HepG2 (cell line): ENCODE data around the gene TSGA10IP. TPM values are rescaled to one million over a fixed set of nuclear protein-coding genes. Genes with fewer than 3 reads are reported as not detected.
A peak's percentile ranks its signal among the peaks of the same experiment; 100 is the strongest.

Source experiments
- ATAC-seq: fragments of 200-7000 bp; cut with Tn5 transposase; 3 replicates; pipeline ENCODE4 v1.9.1; 2020; ENCODE audit warnings: mild to moderate bottlenecking, moderate library complexity
- BruUV-seq: library from RNA; stranded (reverse); fragments of 400-500 nt; replicated peaks from 2 replicates; lab custom pipeline; 2021; lab: Mats Ljungman, UMichigan
- CTCF ChIA-PET: fragments of 300-600 bp; formaldehyde crosslinking; extraction: SDS; loops from one replicate; lab custom pipeline; 2021; ENCODE audit warnings: low total read pairs, inconsistent platforms, low intra/inter-chr PET ratio; lab: Yijun Ruan, JAX
- POLR2A ChIA-PET: fragments of 350-600 bp; sonication (Branson Sonifier 250); formaldehyde crosslinking; loops from one replicate; lab custom pipeline; 2020; ENCODE audit warnings: antibody characterized with exemption, inconsistent platforms; lab: Yijun Ruan, JAX
- DNase-seq: peaks from one replicate; pipeline ENCODE4 v3.0.0-alpha.2; 2015; ENCODE audit warnings: low spot score
- FAIRE-seq: peaks from 3 replicates; lab custom pipeline; 2011; peaks lifted over from hg19 to GRCh38; lab: Jason Lieb, UNC
- H2AFZ ChIP-seq: one replicate; pipeline ENCODE4 v1.6.1; 2011; ENCODE audit warnings: low read length, inconsistent platforms
- H3K27ac ChIP-seq: fragments of 300-600 bp; 3 replicates; pipeline ENCODE4 v1.8.0; 2011; ENCODE audit warnings: mixed run types, mild to moderate bottlenecking, mixed read lengths, low read length, inconsistent platforms; ENCODE audit not compliant: insufficient read depth; ENCODE audit errors: extremely low read length
- H3K27me3 ChIP-seq, 2 experiments: fragments of 200-600 bp in 1 of 2; 2 replicates in 1 of 2; 3 replicates in 1 of 2; pipeline versions ENCODE4 v1.6.0 to v1.8.0; 2011; ENCODE audit warnings: low read length in 2 of 2, mild to moderate bottlenecking in 2 of 2, moderate library complexity in 2 of 2, inconsistent platforms in 1 of 2; ENCODE audit not compliant: insufficient read depth in 2 of 2, control insufficient read depth in 1 of 2
- H3K36me3 ChIP-seq, 2 experiments: fragments of 200-600 bp in 1 of 2; replicated peaks in 1 of 2; 2 replicates in 1 of 2; 3 replicates in 1 of 2; pipeline versions ENCODE4 v1.5.1 to v1.8.0; 2011; ENCODE audit warnings: low read length in 2 of 2, inconsistent platforms in 1 of 2; ENCODE audit not compliant: insufficient read depth in 2 of 2, control insufficient read depth in 1 of 2
- H3K4me1 ChIP-seq: 2 replicates; pipeline ENCODE4 v1.5.1; 2012; ENCODE audit warnings: low read length, inconsistent platforms; ENCODE audit not compliant: insufficient read depth
- H3K4me2 ChIP-seq: 2 replicates; pipeline ENCODE4 v1.6.0; 2011; ENCODE audit warnings: low read depth, low read length, inconsistent platforms
- H3K4me3 ChIP-seq, 3 experiments: fragments of 200-600 bp in 1 of 3; sonication (generic), shearing (Covaris generic) in 1 of 3; replicated peaks in 1 of 3; 2 replicates each; pipeline ENCODE4 v1.5.1; 2011 to 2016; ENCODE audit warnings: low read length in 3 of 3, inconsistent platforms in 2 of 3, low read depth in 2 of 3, mild to moderate bottlenecking in 2 of 3, control low read depth in 1 of 3, mixed read lengths in 1 of 3; ENCODE audit not compliant: insufficient read depth in 1 of 3
- H3K79me2 ChIP-seq: one replicate; pipeline ENCODE4 v1.6.1; 2011; ENCODE audit warnings: low read length, inconsistent platforms; ENCODE audit not compliant: insufficient read depth
- H3K9ac ChIP-seq: 2 replicates; pipeline ENCODE4 v1.6.0; 2011; ENCODE audit warnings: mild to moderate bottlenecking, low read depth, low read length, inconsistent platforms; ENCODE audit not compliant: insufficient read depth
- H3K9me3 ChIP-seq: 2 replicates; pipeline ENCODE4 v1.5.1; 2012; ENCODE audit warnings: mild to moderate bottlenecking, low read length
- H4K20me1 ChIP-seq: 2 replicates; pipeline ENCODE4 v1.6.0; 2011; ENCODE audit warnings: inconsistent platforms, mild to moderate bottlenecking, low read length, moderate library complexity; ENCODE audit not compliant: insufficient read depth
- CEBPB ChIP-seq: IDR thresholded peaks from 2 replicates; pipeline ENCODE4 v1.6.1; 2011; ENCODE audit warnings: low read depth, low read length, improper control_type of control experiment, borderline replicate concordance
- LCORL ChIP-seq, 2 experiments: fragments of 450-650 bp in 1 of 2; sonication (generic) in 1 of 2; formaldehyde crosslinking in 1 of 2; IDR thresholded peaks; 2 replicates each; pipeline versions ENCODE4 v1.5.0 to v1.6.1; 2017 to 2020; ENCODE audit warnings: antibody characterized with exemption in 1 of 2, missing genetic modification reagents in 1 of 2
- SMYD3 ChIP-seq: sonication (generic); formaldehyde crosslinking; IDR thresholded peaks from 2 replicates; pipeline ENCODE4 v1.8.1; 2023; ENCODE audit warnings: mild to moderate bottlenecking, missing genetic modification reagents
- STAT5B ChIP-seq: sonication (generic); formaldehyde crosslinking; IDR thresholded peaks from 2 replicates; pipeline ENCODE4 v1.4.0; 2020; ENCODE audit warnings: missing genetic modification reagents
- ZEB1 ChIP-seq: IDR thresholded peaks from 2 replicates; pipeline ENCODE4 v1.6.1; 2012; ENCODE audit warnings: mild to moderate bottlenecking, low read depth, inconsistent platforms; ENCODE audit not compliant: insufficient replicate concordance
- ZMYM2 ChIP-seq: sonication (generic); formaldehyde crosslinking; IDR thresholded peaks from 2 replicates; pipeline ENCODE4 v1.8.0; 2022; ENCODE audit warnings: mild to moderate bottlenecking, missing genetic modification reagents
- ZNF12 ChIP-seq: sonication (generic); formaldehyde crosslinking; IDR thresholded peaks from 2 replicates; pipeline ENCODE4 v1.5.0; 2020; ENCODE audit warnings: missing genetic modification reagents
- ZNF230 ChIP-seq: sonication (generic); formaldehyde crosslinking; IDR thresholded peaks from 2 replicates; pipeline ENCODE4 v1.4.0; 2020; ENCODE audit warnings: mild to moderate bottlenecking, missing genetic modification reagents
- ZNF383 ChIP-seq: sonication (generic); formaldehyde crosslinking; IDR thresholded peaks from 2 replicates; pipeline ENCODE4 v1.4.0; 2020; ENCODE audit warnings: missing genetic modification reagents, mild to moderate bottlenecking, borderline replicate concordance
- WGBS: methylation state at CpG from one replicate; pipeline ENCODE4 v1.1.6; 2017; ENCODE audit warnings: low lambda C conversion rate; 5-methylcytosine and 5-hydroxymethylcytosine counted together
- in situ Hi-C: cut with HindIII; loops from 2 replicates; pipeline ENCODE4 v1.10.0; 2017; ENCODE audit warnings: low pct_unique_long_range_greater_than_20kb; ENCODE audit not compliant: extremely low pct_ligation_motif_present
- intact Hi-C: fragments of 100-400 bp; cut with micrococcal nuclease; formaldehyde crosslinking; loops from one replicate; pipeline ENCODE4 v1.10.0; 2022; ENCODE audit not compliant: unreplicated experiment
- polyA plus RNA-seq, 8 experiments: library from polyadenylated mRNA; depleted of rRNA in 3 of 8; stranded (reverse) in 7 of 8; unstranded in 1 of 8; fragments of >200 nt; fragmentation: Illumina TruSeq in 4 of 8; extraction: Trizol in 4 of 8; gene quantifications; 2 replicates each; pipeline versions ENCODE4 v1.2.1 to v1.2.3, GENCODE V29; 2011 to 2016; ENCODE audit warnings: low read depth in 4 of 8, missing spikeins in 1 of 8, mixed read lengths in 1 of 8; ENCODE audit not compliant: insufficient read depth in 1 of 8
- total RNA-seq, 5 experiments: library from RNA; depleted of rRNA; stranded (reverse); fragments of >200 nt; fragmentation: Illumina TruSeq; extraction: Trizol; gene quantifications; 2 replicates each; pipeline ENCODE4 v1.2.3, GENCODE V29; 2016; ENCODE audit warnings: low read depth in 1 of 5
- TF ChIP-seq, protein P1 (sequence below): sonication (generic); formaldehyde crosslinking; IDR thresholded peaks from 2 replicates; pipeline ENCODE4 v1.5.0; 2020; ENCODE audit warnings: missing genetic modification reagents
- TF ChIP-seq, protein P2 (sequence below): IDR thresholded peaks from 2 replicates; pipeline ENCODE4 v1.6.1; 2016; ENCODE audit warnings: missing compliant biosample characterization, missing genetic modification reagents, borderline replicate concordance
- TF ChIP-seq, protein P3 (sequence below): sonication (generic); formaldehyde crosslinking; IDR thresholded peaks from 2 replicates; pipeline ENCODE4 v1.4.0; 2020; ENCODE audit warnings: missing genetic modification reagents
- TF ChIP-seq, protein P4 (sequence below): sonication (generic); formaldehyde crosslinking; conservative IDR thresholded peaks from 2 replicates; pipeline ENCODE4 v1.4.0; 2020; ENCODE audit warnings: missing genetic modification reagents
- TF ChIP-seq, protein P5 (sequence below): sonication (generic); formaldehyde crosslinking; IDR thresholded peaks from 2 replicates; pipeline ENCODE4 v1.4.0; 2020; ENCODE audit warnings: missing genetic modification reagents, borderline replicate concordance
- TF ChIP-seq, protein P6 (sequence below): sonication (generic); formaldehyde crosslinking; IDR thresholded peaks from 2 replicates; pipeline ENCODE4 v1.4.0; 2020; ENCODE audit warnings: mild to moderate bottlenecking, missing genetic modification reagents

Gene TSGA10IP
- total and polyA plus RNA-seq, 2 of the 13 experiments (the other 11 are each of a cell fraction or from before 2014, with no cell fraction given): not detected

DNA sequence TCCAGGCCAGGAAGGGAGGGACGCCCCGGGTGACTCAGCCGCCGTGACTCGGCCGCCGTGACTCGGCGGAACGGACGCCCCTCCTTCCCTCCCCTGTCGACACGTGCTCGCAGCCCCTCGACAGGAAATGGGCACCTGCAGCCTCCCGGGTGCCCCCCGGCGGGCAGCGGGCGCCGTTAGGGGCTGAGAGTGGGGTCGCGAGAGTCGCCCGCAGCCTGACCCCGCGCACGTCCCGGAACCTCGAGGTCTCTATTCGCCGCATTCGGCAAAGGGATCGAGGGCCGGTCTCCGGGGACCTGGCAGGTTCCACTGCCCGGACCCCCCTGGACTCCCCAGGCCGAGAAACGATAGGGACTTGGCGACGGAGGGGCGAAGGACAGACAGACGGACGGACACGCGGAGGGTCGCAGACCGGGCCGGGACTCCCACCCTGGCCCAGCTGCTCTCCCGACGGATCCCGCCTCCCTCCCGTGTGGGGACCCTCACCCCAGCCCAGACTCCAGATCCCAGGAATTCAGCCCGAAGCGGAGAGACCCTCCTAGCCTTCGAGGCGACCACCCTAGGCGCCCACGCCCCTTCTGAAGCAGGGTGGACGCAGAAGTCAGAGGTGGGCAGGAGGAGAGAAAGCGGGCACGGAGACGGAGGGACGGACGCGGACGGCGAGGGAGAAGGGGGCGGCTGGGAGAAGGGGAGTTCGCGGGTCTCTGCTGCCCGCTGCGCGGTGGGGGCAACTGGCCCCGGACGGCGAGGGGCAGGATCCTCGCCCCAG is 45.7 kb upstream of the TSGA10IP start:
- Histone ChIP-seq H3K27me3 (no peaks in the 10 kb centered on the region; a peak in 1 of 5 replicates), H3K9ac (peak overlapping the region; percentile 88), H3K4me2 (peak overlapping the region; percentile 93), H3K4me3 (peak overlapping the region; percentile 84 to 89 (median 89)), H3K9me3 (no peaks in the 10 kb centered on the region), H3K36me3 (peaks cover 6 to 16% of the 10 kb centered on the region in 2 experiments; a peak in 4 of 5 replicates), H3K4me1 (peaks cover 55% of the 10 kb centered on the region), H3K27ac (peak overlapping the region; percentile 66), H3K79me2 (peaks cover 32% of the 10 kb centered on the region), H2AFZ (no peak overlapping the region), H4K20me1 (no peaks in the 10 kb centered on the region)
- intact Hi-C loops: no loop called here
- ATAC-seq (peak; percentile 55), DNase-seq (peak; percentile 58), FAIRE-seq (no peak)
- in situ Hi-C loops: no loop called here
- POLR2A ChIA-PET: interaction anchor here (1.4 to 6.2 kb wide), 9 partner anchors 9 to 187 kb away, joined by 4 to 95 read pairs (median 8); partner anchors contain the start of genes C11orf68, CCDC85B, CFL1 and FIBP
- CTCF ChIA-PET: interaction anchor here (1.2 kb wide), 1 partner anchor 11 kb away, joined by 3 read pairs; the partner anchor contains the start of gene FIBP
- WGBS: 0% methylated on average over 11 of the region's 78 CpGs
- BruUV-seq: no TSS peak
- TF ChIP-seq, protein P1, sequence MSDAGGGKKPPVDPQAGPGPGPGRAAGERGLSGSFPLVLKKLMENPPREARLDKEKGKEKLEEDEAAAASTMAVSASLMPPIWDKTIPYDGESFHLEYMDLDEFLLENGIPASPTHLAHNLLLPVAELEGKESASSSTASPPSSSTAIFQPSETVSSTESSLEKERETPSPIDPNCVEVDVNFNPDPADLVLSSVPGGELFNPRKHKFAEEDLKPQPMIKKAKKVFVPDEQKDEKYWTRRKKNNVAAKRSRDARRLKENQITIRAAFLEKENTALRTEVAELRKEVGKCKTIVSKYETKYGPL: no peak
- TF ChIP-seq SMYD3 (CRISPR knock-in tag): 0 out of 2 replicates have a peak, but pooled peaks have one; percentile 34
- no peak for TF ChIP-seq ZNF383 (CRISPR knock-in tag)
- TF ChIP-seq, protein P2, sequence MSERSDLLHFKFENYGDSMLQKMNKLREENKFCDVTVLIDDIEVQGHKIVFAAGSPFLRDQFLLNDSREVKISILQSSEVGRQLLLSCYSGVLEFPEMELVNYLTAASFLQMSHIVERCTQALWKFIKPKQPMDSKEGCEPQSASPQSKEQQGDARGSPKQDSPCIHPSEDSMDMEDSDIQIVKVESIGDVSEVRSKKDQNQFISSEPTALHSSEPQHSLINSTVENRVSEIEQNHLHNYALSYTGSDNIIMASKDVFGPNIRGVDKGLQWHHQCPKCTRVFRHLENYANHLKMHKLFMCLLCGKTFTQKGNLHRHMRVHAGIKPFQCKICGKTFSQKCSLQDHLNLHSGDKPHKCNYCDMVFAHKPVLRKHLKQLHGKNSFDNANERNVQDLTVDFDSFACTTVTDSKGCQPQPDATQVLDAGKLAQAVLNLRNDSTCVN: no peak; the same call in 1 of the 2 replicates
- TF ChIP-seq STAT5B: no peak
- no peak for TF ChIP-seq ZEB1
- TF ChIP-seq, protein P3, sequence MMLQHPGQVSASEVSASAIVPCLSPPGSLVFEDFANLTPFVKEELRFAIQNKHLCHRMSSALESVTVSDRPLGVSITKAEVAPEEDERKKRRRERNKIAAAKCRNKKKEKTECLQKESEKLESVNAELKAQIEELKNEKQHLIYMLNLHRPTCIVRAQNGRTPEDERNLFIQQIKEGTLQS (CRISPR knock-in tag): peak; percentile 52; the same call in 1 of the 2 replicates
- TF ChIP-seq ZMYM2 (CRISPR knock-in tag): peak; percentile 86
- TF ChIP-seq, protein P4, sequence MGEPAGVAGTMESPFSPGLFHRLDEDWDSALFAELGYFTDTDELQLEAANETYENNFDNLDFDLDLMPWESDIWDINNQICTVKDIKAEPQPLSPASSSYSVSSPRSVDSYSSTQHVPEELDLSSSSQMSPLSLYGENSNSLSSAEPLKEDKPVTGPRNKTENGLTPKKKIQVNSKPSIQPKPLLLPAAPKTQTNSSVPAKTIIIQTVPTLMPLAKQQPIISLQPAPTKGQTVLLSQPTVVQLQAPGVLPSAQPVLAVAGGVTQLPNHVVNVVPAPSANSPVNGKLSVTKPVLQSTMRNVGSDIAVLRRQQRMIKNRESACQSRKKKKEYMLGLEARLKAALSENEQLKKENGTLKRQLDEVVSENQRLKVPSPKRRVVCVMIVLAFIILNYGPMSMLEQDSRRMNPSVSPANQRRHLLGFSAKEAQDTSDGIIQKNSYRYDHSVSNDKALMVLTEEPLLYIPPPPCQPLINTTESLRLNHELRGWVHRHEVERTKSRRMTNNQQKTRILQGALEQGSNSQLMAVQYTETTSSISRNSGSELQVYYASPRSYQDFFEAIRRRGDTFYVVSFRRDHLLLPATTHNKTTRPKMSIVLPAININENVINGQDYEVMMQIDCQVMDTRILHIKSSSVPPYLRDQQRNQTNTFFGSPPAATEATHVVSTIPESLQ (CRISPR knock-in tag): no peak
- no peak for TF ChIP-seq ZNF12 (CRISPR knock-in tag)
- TF ChIP-seq, protein P5, sequence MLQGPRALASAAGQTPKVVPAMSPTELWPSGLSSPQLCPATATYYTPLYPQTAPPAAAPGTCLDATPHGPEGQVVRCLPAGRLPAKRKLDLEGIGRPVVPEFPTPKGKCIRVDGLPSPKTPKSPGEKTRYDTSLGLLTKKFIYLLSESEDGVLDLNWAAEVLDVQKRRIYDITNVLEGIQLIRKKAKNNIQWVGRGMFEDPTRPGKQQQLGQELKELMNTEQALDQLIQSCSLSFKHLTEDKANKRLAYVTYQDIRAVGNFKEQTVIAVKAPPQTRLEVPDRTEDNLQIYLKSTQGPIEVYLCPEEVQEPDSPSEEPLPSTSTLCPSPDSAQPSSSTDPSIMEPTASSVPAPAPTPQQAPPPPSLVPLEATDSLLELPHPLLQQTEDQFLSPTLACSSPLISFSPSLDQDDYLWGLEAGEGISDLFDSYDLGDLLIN: no peak
- no peak for TF ChIP-seq ZNF230 (CRISPR knock-in tag)
- TF ChIP-seq CEBPB: no peak
- TF ChIP-seq LCORL (IDR thresholded peaks at IDR 0.05): no peak
- TF ChIP-seq LCORL (CRISPR knock-in tag; IDR thresholded peaks at IDR 0.05): peak; percentile 61
- TF ChIP-seq, protein P6, sequence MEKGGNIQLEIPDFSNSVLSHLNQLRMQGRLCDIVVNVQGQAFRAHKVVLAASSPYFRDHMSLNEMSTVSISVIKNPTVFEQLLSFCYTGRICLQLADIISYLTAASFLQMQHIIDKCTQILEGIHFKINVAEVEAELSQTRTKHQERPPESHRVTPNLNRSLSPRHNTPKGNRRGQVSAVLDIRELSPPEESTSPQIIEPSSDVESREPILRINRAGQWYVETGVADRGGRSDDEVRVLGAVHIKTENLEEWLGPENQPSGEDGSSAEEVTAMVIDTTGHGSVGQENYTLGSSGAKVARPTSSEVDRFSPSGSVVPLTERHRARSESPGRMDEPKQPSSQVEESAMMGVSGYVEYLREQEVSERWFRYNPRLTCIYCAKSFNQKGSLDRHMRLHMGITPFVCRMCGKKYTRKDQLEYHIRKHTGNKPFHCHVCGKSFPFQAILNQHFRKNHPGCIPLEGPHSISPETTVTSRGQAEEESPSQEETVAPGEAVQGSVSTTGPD: no peak
